IMR-90 (cell line): ENCODE data around the gene NOVA2. TPM values are rescaled to one million over a fixed set of nuclear protein-coding genes. Genes with fewer than 3 reads are reported as not detected.

Experiments
- ATAC-seq: fragments of 200-7000 bp; cut with Tn5 transposase; 2 replicates; pipeline ENCODE4 v1.9.1; 2020; ENCODE audit warnings: low read depth, mild to moderate bottlenecking, moderate library complexity
- BruUV-seq: library from RNA; stranded (reverse); fragments of 400-500 nt; replicated peaks from 2 replicates; lab custom pipeline; 2021; lab: Mats Ljungman, UMichigan
- CTCF ChIA-PET: fragments of 300-600 bp; formaldehyde crosslinking; extraction: SDS; loops from one replicate; lab custom pipeline; 2021; ENCODE audit warnings: antibody characterized with exemption; lab: Yijun Ruan, JAX
- POLR2A ChIA-PET: fragments of 300-600 bp; sonication (Branson Sonifier 250); formaldehyde crosslinking; loops from one replicate; lab custom pipeline; 2022; ENCODE audit warnings: antibody characterized with exemption; ENCODE audit not compliant: unreplicated experiment; lab: Charles Lee
- DNase-seq: peaks from one replicate; pipeline ENCODE4 v3.0.0; 2013
- H2AFZ ChIP-seq: replicated peaks from 2 replicates; pipeline ENCODE3; 2013; ENCODE audit warnings: low read length, mild to moderate bottlenecking; ENCODE audit not compliant: poor library complexity
- H2AK5ac ChIP-seq: 2 replicates; pipeline ENCODE4 v1.6.1; 2013; ENCODE audit warnings: low read depth, low read length, inconsistent platforms
- H2AK9ac ChIP-seq: replicated peaks from 2 replicates; pipeline ENCODE3; 2013; ENCODE audit warnings: mild to moderate bottlenecking, low read depth, low read length, moderate library complexity; ENCODE audit not compliant: poor library complexity
- H2BK120ac ChIP-seq: 2 replicates; pipeline ENCODE4 v1.6.1; 2013; ENCODE audit warnings: low read depth, low read length, inconsistent platforms
- H2BK15ac ChIP-seq: 3 replicates; pipeline ENCODE4 v1.6.1; 2013; ENCODE audit warnings: low read depth, low read length, inconsistent platforms
- H2BK20ac ChIP-seq: 2 replicates; pipeline ENCODE4 v1.6.1; 2013; ENCODE audit warnings: low read depth, mild to moderate bottlenecking, inconsistent platforms, low read length, moderate library complexity
- H2BK5ac ChIP-seq: 2 replicates; pipeline ENCODE4 v1.6.1; 2013; ENCODE audit warnings: mild to moderate bottlenecking, low read depth, low read length, inconsistent platforms; ENCODE audit not compliant: poor library complexity, severe bottlenecking
- H3K14ac ChIP-seq: replicated peaks from 2 replicates; pipeline ENCODE4 v1.6.1; 2013; ENCODE audit warnings: low read depth, low read length, inconsistent platforms
- H3K18ac ChIP-seq: 2 replicates; pipeline ENCODE4 v1.6.1; 2013; ENCODE audit warnings: low read depth, low read length, control low read depth
- H3K23ac ChIP-seq: 2 replicates; pipeline ENCODE4 v1.6.1; 2013; ENCODE audit warnings: low read depth, low read length, inconsistent platforms
- H3K27ac ChIP-seq: 2 replicates; pipeline ENCODE4 v1.5.1; 2013; ENCODE audit warnings: mild to moderate bottlenecking, control low read depth, low read length; ENCODE audit not compliant: insufficient read depth
- H3K27me3 ChIP-seq: 2 replicates; pipeline ENCODE4 v1.6.1; 2013; ENCODE audit warnings: low read length; ENCODE audit not compliant: control insufficient read depth, insufficient read depth
- H3K36me3 ChIP-seq: 2 replicates; pipeline ENCODE4 v1.6.1; 2013; ENCODE audit warnings: low read length, mixed read lengths; ENCODE audit not compliant: control insufficient read depth, insufficient read depth
- H3K4ac ChIP-seq: 2 replicates; pipeline ENCODE4 v1.6.1; 2013; ENCODE audit warnings: low read depth, low read length, inconsistent platforms
- H3K4me1 ChIP-seq: 2 replicates; pipeline ENCODE4 v1.6.1; 2013; ENCODE audit warnings: low read length, mixed read lengths; ENCODE audit not compliant: control insufficient read depth, insufficient read depth
- H3K4me2 ChIP-seq: 2 replicates; pipeline ENCODE4 v1.6.1; 2013; ENCODE audit warnings: low read depth, mild to moderate bottlenecking, control low read depth, low read length, moderate library complexity
- H3K4me3 ChIP-seq: 2 replicates; pipeline ENCODE4 v1.5.1; 2013; ENCODE audit warnings: low read depth, mild to moderate bottlenecking, control low read depth, low read length, moderate library complexity; ENCODE audit not compliant: insufficient read depth
- H3K56ac ChIP-seq: 2 replicates; pipeline ENCODE4 v1.6.1; 2013; ENCODE audit warnings: low read length, inconsistent platforms; ENCODE audit not compliant: insufficient read depth; ENCODE audit errors: extremely low read depth
- H3K79me1 ChIP-seq, 2 experiments: 2 replicates each; pipeline ENCODE4 v1.6.1; 2013; ENCODE audit warnings: low read length in 2 of 2, inconsistent platforms in 1 of 2, low read depth in 1 of 2
- H3K9ac ChIP-seq: 2 replicates; pipeline ENCODE4 v1.6.1; 2013; ENCODE audit warnings: low read depth, low read length, control low read depth
- H3K9me1 ChIP-seq: 2 replicates; pipeline ENCODE4 v1.6.1; 2013; ENCODE audit warnings: low read length, inconsistent platforms; ENCODE audit not compliant: insufficient read depth
- H3K9me3 ChIP-seq: 2 replicates; pipeline ENCODE4 v1.6.1; 2013; ENCODE audit warnings: low read length; ENCODE audit not compliant: control insufficient read depth, insufficient read depth
- H4K20me1 ChIP-seq: 2 replicates; pipeline ENCODE4 v1.6.1; 2013; ENCODE audit warnings: low read length, inconsistent platforms; ENCODE audit not compliant: insufficient read depth
- H4K5ac ChIP-seq: 2 replicates; pipeline ENCODE4 v1.6.1; 2013; ENCODE audit warnings: mild to moderate bottlenecking, low read depth, low read length, control low read depth
- H4K8ac ChIP-seq, 2 experiments: 2 replicates each; pipeline ENCODE4 v1.6.1; 2013; ENCODE audit warnings: low read depth in 2 of 2, low read length in 2 of 2, control low read depth in 1 of 2, inconsistent platforms in 1 of 2
- H4K91ac ChIP-seq: 2 replicates; pipeline ENCODE4 v1.6.1; 2013; ENCODE audit warnings: low read depth, low read length, inconsistent platforms; ENCODE audit not compliant: insufficient read depth
- BHLHE40 ChIP-seq: fragments of 150-350 bp; IDR thresholded peaks from 2 replicates; pipeline ENCODE4 v1.6.1; 2016; ENCODE audit warnings: mild to moderate bottlenecking, low read depth, low read length
- FOS ChIP-seq: fragments of 150-350 bp; IDR thresholded peaks from 2 replicates; pipeline ENCODE4 v1.6.1; 2016; ENCODE audit warnings: low read depth, low read length
- MAZ ChIP-seq: IDR thresholded peaks from 2 replicates; pipeline ENCODE4 v1.6.1; 2012; ENCODE audit warnings: low read depth, mild to moderate bottlenecking, low read length, improper control_type of control experiment, moderate library complexity, borderline replicate concordance
- NFE2L2 ChIP-seq: fragments of 150-350 bp; IDR thresholded peaks from 2 replicates; pipeline ENCODE4 v1.6.1; 2016; ENCODE audit warnings: low read depth, mild to moderate bottlenecking, low read length
- POLR2A ChIP-seq: IDR thresholded peaks from 2 replicates; pipeline ENCODE4 v1.6.1; 2012; ENCODE audit warnings: mild to moderate bottlenecking, low read depth, low read length
- RAD21 ChIP-seq: IDR thresholded peaks from 2 replicates; pipeline ENCODE4 v1.6.1; 2012; ENCODE audit warnings: low read length, improper control_type of control experiment
- RFX5 ChIP-seq: IDR thresholded peaks from 2 replicates; pipeline ENCODE4 v1.8.0; 2012; ENCODE audit warnings: low read depth, mild to moderate bottlenecking, low read length, moderate library complexity
- SMC3 ChIP-seq: fragments of 150-350 bp; IDR thresholded peaks from 2 replicates; pipeline ENCODE4 v1.6.1; 2016; ENCODE audit warnings: low read depth, mild to moderate bottlenecking, antibody characterized with exemption, low read length, moderate library complexity
- USF2 ChIP-seq: fragments of 150-350 bp; IDR thresholded peaks from 2 replicates; pipeline ENCODE4 v1.6.1; 2017; ENCODE audit warnings: mild to moderate bottlenecking, antibody characterized with exemption, low read length, low read depth
- WGBS, 2 experiments: methylation state at CpG; one replicate each; pipeline versions ENCODE4 v1.1.5 to v1.1.7; 2013; ENCODE audit warnings: missing lambda C conversion rate in 2 of 2; ENCODE audit not compliant: insufficient read length in 1 of 2; ENCODE audit errors: extremely low coverage in 2 of 2; 5-methylcytosine and 5-hydroxymethylcytosine counted together
- dilution Hi-C: fragments of 300-500 bp; cut with HindIII; formaldehyde crosslinking; loops from one replicate; pipeline ENCODE4 v1.14.3; 2018; ENCODE audit warnings: low sequenced_read_pairs; ENCODE audit not compliant: unreplicated experiment
- in situ Hi-C: fragments of 300-500 bp; cut with MboI; formaldehyde crosslinking; loops from 3 replicates; pipeline ENCODE4 v1.14.3; 2019; ENCODE audit warnings: low sequenced_read_pairs, inconsistent platforms, mixed read lengths
- intact Hi-C: fragments of 100-400 bp; cut with micrococcal nuclease; formaldehyde crosslinking; loops from 2 replicates; pipeline ENCODE4 v1.10.0; 2022
- polyA plus RNA-seq, 3 experiments: library from polyadenylated mRNA; depleted of rRNA; stranded (reverse); fragments of >200 nt; gene quantifications; 2 replicates each; pipeline ENCODE4 v1.2.3, GENCODE V29; 2012; ENCODE audit warnings: low replicate concordance in 1 of 3
- total RNA-seq: library from RNA; depleted of rRNA; stranded (reverse); fragments of >200 nt; gene quantifications from 2 replicates; pipeline ENCODE4 v1.2.3, GENCODE V29; 2012
- TF ChIP-seq, protein P1 (sequence below): fragments of 150-350 bp; IDR thresholded peaks from 2 replicates; pipeline ENCODE4 v1.6.1; 2016; ENCODE audit warnings: low read depth, mild to moderate bottlenecking, low read length, moderate library complexity, borderline replicate concordance
- TF ChIP-seq, protein P2 (sequence below): conservative IDR thresholded peaks from 2 replicates; pipeline ENCODE4 v1.5.1; 2012; ENCODE audit warnings: mild to moderate bottlenecking, low read depth, low read length, improper control_type of control experiment

Gene NOVA2
- total and polyA plus RNA-seq, 2 of the 4 experiments (the other 2 are of a cell fraction): 0.03 TPM; not detected in 1

- dilution Hi-C loops: no loop called here
- BruUV-seq: no TSS peak
Observed at GRCh38 chr19:46017874-46018675, 44.4 kb upstream of the NOVA2 start.

More at GRCh38 chr19:46017874-46018675, 44.4 kb upstream of the NOVA2 start:
- no peak overlapping the region for H3K18ac ChIP-seq
- H2BK5ac ChIP-seq: no peak overlapping the region
- no peak overlapping the region for H3K4me3 ChIP-seq
- DNase-seq (no peak), ATAC-seq (no peak)
- no peaks in the 10 kb centered on the region for H3K79me1 ChIP-seq
- no peak overlapping the region for H2AFZ ChIP-seq
- intact Hi-C loops (no loop called here), in situ Hi-C loops (no loop called here)
- H2BK15ac ChIP-seq: no peak overlapping the region
- H2BK120ac ChIP-seq: no peak overlapping the region
- H4K91ac ChIP-seq: no peak overlapping the region
- H3K9me1 ChIP-seq: peaks cover 3% of the 10 kb centered on the region; the same call in 1 of the 2 replicates
- no peak overlapping the region for H2BK20ac ChIP-seq
- H2AK5ac ChIP-seq: no peak overlapping the region
- peaks cover 18% of the 10 kb centered on the region for H3K27me3 ChIP-seq
- no peak overlapping the region for H3K23ac ChIP-seq
- ChIA-PET CTCF (interaction anchor here (0.5 to 1.9 kb wide), 4 partner anchors 9 to 271 kb away, joined by 4 to 11 read pairs (median 5); partner anchors contain the start of gene CCDC61), POLR2A (no interaction called here)
- no peak overlapping the region for H3K14ac ChIP-seq
- H3K36me3 ChIP-seq: no peaks in the 10 kb centered on the region
- H3K4ac ChIP-seq: no peak overlapping the region
- H3K4me1 ChIP-seq: peaks cover 7% of the 10 kb centered on the region; the same call in 1 of the 2 replicates
- no peak overlapping the region for H3K9ac ChIP-seq
- no peak overlapping the region for H3K56ac ChIP-seq
- H4K8ac ChIP-seq: no peak overlapping the region
- H3K9me3 ChIP-seq: no peaks in the 10 kb centered on the region
- no peak overlapping the region for H2AK9ac ChIP-seq
- no peak overlapping the region for H4K5ac ChIP-seq
- no peak overlapping the region for H3K4me2 ChIP-seq
- H4K20me1 ChIP-seq: peaks cover 21% of the 10 kb centered on the region
- no CpG with 5 or more reads among the region's 15 CpGs for WGBS, 2 experiments
- H3K27ac ChIP-seq: no peak overlapping the region
- TF ChIP-seq RAD21: no peak
- TF ChIP-seq, protein P1, sequence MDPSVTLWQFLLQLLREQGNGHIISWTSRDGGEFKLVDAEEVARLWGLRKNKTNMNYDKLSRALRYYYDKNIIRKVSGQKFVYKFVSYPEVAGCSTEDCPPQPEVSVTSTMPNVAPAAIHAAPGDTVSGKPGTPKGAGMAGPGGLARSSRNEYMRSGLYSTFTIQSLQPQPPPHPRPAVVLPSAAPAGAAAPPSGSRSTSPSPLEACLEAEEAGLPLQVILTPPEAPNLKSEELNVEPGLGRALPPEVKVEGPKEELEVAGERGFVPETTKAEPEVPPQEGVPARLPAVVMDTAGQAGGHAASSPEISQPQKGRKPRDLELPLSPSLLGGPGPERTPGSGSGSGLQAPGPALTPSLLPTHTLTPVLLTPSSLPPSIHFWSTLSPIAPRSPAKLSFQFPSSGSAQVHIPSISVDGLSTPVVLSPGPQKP: no peak
- TF ChIP-seq USF2: no peak
- TF ChIP-seq POLR2A: no peak
- TF ChIP-seq BHLHE40: no peak
- TF ChIP-seq RFX5: no peak
- TF ChIP-seq SMC3: no peak
- no peak for TF ChIP-seq FOS
- TF ChIP-seq, protein P2, sequence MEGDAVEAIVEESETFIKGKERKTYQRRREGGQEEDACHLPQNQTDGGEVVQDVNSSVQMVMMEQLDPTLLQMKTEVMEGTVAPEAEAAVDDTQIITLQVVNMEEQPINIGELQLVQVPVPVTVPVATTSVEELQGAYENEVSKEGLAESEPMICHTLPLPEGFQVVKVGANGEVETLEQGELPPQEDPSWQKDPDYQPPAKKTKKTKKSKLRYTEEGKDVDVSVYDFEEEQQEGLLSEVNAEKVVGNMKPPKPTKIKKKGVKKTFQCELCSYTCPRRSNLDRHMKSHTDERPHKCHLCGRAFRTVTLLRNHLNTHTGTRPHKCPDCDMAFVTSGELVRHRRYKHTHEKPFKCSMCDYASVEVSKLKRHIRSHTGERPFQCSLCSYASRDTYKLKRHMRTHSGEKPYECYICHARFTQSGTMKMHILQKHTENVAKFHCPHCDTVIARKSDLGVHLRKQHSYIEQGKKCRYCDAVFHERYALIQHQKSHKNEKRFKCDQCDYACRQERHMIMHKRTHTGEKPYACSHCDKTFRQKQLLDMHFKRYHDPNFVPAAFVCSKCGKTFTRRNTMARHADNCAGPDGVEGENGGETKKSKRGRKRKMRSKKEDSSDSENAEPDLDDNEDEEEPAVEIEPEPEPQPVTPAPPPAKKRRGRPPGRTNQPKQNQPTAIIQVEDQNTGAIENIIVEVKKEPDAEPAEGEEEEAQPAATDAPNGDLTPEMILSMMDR: no peak
- no peak for TF ChIP-seq NFE2L2
- TF ChIP-seq MAZ: no peak
